Suprapubic skin (tissue), 4 donors: ENCODE measurements around the gene ENAH. TPM values are rescaled to one million over a fixed set of nuclear protein-coding genes. Genes with fewer than 3 reads are reported as not detected.

ENCODE experiments used
- DNase-seq, 2 donors: peaks; one replicate each; pipeline ENCODE4 v3.0.0-alpha.2; 2019; ENCODE audit warnings: low spot score in 2 of 2
- H3K27ac ChIP-seq: fragments of 200-600 bp; sonication (generic); one replicate; pipeline ENCODE4 v1.5.1; 2019
- H3K27me3 ChIP-seq: fragments of 200-600 bp; sonication (generic); one replicate; pipeline ENCODE4 v1.5.1; 2019
- H3K36me3 ChIP-seq: fragments of 200-600 bp; sonication (generic); one replicate; pipeline ENCODE4 v1.5.1; 2019
- H3K4me1 ChIP-seq: fragments of 200-600 bp; sonication (generic); one replicate; pipeline ENCODE4 v1.5.1; 2019
- H3K4me3 ChIP-seq: fragments of 200-600 bp; sonication (generic); one replicate; pipeline ENCODE4 v1.5.1; 2019; ENCODE audit warnings: mild to moderate bottlenecking
- H3K9me3 ChIP-seq: fragments of 200-600 bp; sonication (generic); one replicate; pipeline ENCODE4 v1.5.1; 2019
- EP300 ChIP-seq: sonication (generic); formaldehyde crosslinking; IDR thresholded peaks from one replicate; pipeline ENCODE4 v1.6.1; 2017; ENCODE audit warnings: antibody characterized with exemption
- POLR2A ChIP-seq, 2 donors: fragments of 450-650 bp; IDR thresholded peaks; one replicate each; pipeline ENCODE4 v1.6.1; 2017; ENCODE audit warnings: antibody characterized with exemption in 2 of 2, mild to moderate bottlenecking in 2 of 2, moderate library complexity in 2 of 2
- POLR2AphosphoS5 ChIP-seq, 3 donors: sonication (generic); formaldehyde crosslinking; IDR thresholded peaks; one replicate each; pipeline ENCODE4 v1.6.1; 2017; ENCODE audit warnings: antibody characterized with exemption in 3 of 3
- WGBS: methylation state at CpG from one replicate; pipeline ENCODE4 v1.1.5; 2018; 5-methylcytosine and 5-hydroxymethylcytosine counted together
- total RNA-seq, 4 donors: library from RNA; depleted of rRNA; stranded (reverse); fragments of >200 nt; gene quantifications; one replicate each; pipeline ENCODE4 v1.1.0, GENCODE V29; 2016
- TF ChIP-seq, protein P1 (sequence below), 2 donors: fragments of 200-600 bp in 1 of 2; fragments of 450-650 bp in 1 of 2; sonication (generic) in 1 of 2; IDR thresholded peaks; one replicate each; pipeline ENCODE4 v1.5.1; 2016 to 2019; ENCODE audit warnings: antibody characterized with exemption in 2 of 2, mild to moderate bottlenecking in 1 of 2, moderate library complexity in 1 of 2

The ENAH gene
- total RNA-seq, 4 donors from 2014 or later: 33.5 to 44.6 (median 41.8) TPM

GRCh38 chr1:225479996-225480720, 172.8 kb downstream of the ENAH start:
- peak in 1 of 2 donors; percentile 35 for DNase-seq
- TF ChIP-seq POLR2A (IDR thresholded peaks at IDR 0.05) (no peak), POLR2AphosphoS5 (IDR thresholded peaks at IDR 0.05) (no peak), EP300 (no peak)
- TF ChIP-seq, protein P1, sequence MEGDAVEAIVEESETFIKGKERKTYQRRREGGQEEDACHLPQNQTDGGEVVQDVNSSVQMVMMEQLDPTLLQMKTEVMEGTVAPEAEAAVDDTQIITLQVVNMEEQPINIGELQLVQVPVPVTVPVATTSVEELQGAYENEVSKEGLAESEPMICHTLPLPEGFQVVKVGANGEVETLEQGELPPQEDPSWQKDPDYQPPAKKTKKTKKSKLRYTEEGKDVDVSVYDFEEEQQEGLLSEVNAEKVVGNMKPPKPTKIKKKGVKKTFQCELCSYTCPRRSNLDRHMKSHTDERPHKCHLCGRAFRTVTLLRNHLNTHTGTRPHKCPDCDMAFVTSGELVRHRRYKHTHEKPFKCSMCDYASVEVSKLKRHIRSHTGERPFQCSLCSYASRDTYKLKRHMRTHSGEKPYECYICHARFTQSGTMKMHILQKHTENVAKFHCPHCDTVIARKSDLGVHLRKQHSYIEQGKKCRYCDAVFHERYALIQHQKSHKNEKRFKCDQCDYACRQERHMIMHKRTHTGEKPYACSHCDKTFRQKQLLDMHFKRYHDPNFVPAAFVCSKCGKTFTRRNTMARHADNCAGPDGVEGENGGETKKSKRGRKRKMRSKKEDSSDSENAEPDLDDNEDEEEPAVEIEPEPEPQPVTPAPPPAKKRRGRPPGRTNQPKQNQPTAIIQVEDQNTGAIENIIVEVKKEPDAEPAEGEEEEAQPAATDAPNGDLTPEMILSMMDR (IDR thresholded peaks at IDR 0.05): no peak
- Histone ChIP-seq H3K27me3 (no peaks in the 10 kb centered on the region), H3K36me3 (no peaks in the 10 kb centered on the region), H3K4me3 (no peak overlapping the region), H3K9me3 (no peaks in the 10 kb centered on the region), H3K4me1 (peaks cover 6% of the 10 kb centered on the region), H3K27ac (no peak overlapping the region)
- 85% methylated on average over 21 of the region's 21 CpGs for WGBS

DNA sequence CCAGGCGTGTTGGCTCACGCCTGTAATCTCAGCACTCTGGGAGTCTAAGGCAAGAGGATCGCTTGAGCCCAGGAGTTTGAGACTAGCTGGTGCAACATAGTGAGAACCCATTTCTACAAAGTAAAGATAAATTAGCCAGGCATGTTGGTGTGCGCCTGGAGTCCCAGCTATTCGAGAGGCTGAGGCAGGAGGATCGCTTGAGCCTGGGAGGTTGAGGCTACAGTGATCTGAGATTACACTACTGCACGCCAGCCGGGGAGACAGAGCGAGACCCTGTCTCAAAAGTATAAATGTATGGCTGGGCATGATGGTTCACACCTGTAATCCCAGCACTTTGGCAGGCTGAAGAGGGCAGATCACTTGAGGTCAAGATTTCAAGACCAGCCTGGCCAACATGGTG, 173.6 kb downstream of the ENAH start:
- no peak for TF ChIP-seq POLR2A (IDR thresholded peaks at IDR 0.05)
- TF ChIP-seq, protein P1 (IDR thresholded peaks at IDR 0.05): no peak
- TF ChIP-seq POLR2AphosphoS5 (IDR thresholded peaks at IDR 0.05): no peak
- no peak for TF ChIP-seq EP300
- WGBS: 85% methylated on average over 9 of the region's 9 CpGs
- H3K27me3 ChIP-seq: no peaks in the 10 kb centered on the region
- DNase-seq: no peak
- H3K36me3 ChIP-seq: no peaks in the 10 kb centered on the region
- no peaks in the 10 kb centered on the region for H3K9me3 ChIP-seq
- no peak overlapping the region for H3K4me3 ChIP-seq
- no peak overlapping the region for H3K27ac ChIP-seq
- H3K4me1 ChIP-seq: peaks cover 11% of the 10 kb centered on the region

DNA sequence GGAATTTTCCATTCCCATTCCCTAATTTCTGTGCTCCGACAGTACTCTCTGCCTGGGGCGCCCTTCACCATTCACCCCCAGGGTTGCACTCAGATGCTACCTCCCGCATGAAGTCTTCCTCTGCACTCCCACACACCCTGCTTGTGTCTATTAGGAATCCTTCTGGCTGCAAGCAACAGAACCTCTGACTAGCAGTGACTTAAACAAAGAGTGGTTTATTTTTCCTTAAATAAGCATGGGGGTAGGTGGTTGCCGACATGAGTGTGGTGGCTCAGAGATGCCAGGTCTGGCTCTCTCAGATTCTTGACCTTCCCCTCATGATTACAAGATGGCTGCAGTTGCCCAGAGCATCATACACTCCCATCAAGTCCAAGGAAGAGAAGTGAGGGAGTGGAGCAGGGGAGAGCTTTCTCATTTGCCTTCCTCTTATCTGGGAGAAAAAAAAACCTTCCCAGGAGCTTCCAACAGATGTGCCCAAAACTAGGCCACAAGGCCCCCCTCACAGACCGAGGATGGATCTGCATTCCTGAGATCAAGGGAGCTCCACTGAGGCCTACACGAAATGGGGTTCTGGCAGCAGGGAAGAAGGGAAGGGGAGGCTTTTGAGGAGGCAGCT, 175.5 kb downstream of the ENAH start:
- Histone ChIP-seq H3K4me1 (peaks cover 11% of the 10 kb centered on the region), H3K36me3 (no peaks in the 10 kb centered on the region), H3K9me3 (no peaks in the 10 kb centered on the region), H3K4me3 (no peak overlapping the region), H3K27me3 (no peaks in the 10 kb centered on the region), H3K27ac (no peak overlapping the region)
- 93% methylated on average over 5 of the region's 6 CpGs for WGBS
- peak in 1 of 2 donors; percentile 35 for DNase-seq
- TF ChIP-seq POLR2A (IDR thresholded peaks at IDR 0.05) (no peak), POLR2AphosphoS5 (IDR thresholded peaks at IDR 0.05) (no peak), EP300 (no peak)
- TF ChIP-seq, protein P1 (IDR thresholded peaks at IDR 0.05): no peak

DNA sequence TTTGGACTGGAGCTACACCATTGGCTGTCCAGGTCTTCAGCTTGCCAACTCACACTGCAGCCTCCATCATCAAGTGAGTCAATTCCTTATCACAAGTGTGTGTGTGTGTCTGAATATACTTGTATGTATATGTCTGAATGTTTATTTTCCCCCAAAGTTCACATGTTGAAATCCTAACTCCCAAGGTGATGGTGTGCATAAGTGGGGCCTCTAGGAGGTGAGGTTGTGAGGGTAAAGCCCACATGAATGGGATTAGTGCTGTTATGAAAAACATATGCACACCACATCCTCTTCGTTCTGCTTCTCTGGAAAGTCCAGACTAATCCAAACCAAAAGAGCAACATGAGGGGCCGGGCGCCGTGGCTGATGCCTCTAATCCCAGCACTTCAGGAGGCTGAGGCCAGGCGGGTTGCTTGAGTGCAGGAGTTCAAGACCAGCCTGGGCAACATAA, 176.4 kb downstream of the ENAH start:
- Histone ChIP-seq H3K4me1 (peaks cover 11% of the 10 kb centered on the region), H3K36me3 (no peaks in the 10 kb centered on the region), H3K9me3 (no peaks in the 10 kb centered on the region), H3K27ac (no peak overlapping the region), H3K4me3 (no peak overlapping the region), H3K27me3 (no peaks in the 10 kb centered on the region)
- peak in 1 of 2 donors; percentile 31 for DNase-seq
- TF ChIP-seq POLR2AphosphoS5 (IDR thresholded peaks at IDR 0.05) (no peak), EP300 (no peak), POLR2A (IDR thresholded peaks at IDR 0.05) (no peak)
- TF ChIP-seq, protein P1 (IDR thresholded peaks at IDR 0.05): no peak
- WGBS: 68% methylated on average over 5 of the region's 5 CpGs

- Histone ChIP-seq H3K4me3 (no peak overlapping the region), H3K36me3 (no peaks in the 10 kb centered on the region), H3K4me1 (peaks cover 11% of the 10 kb centered on the region), H3K9me3 (no peaks in the 10 kb centered on the region), H3K27me3 (no peaks in the 10 kb centered on the region), H3K27ac (no peak overlapping the region)
- peak in 1 of 2 donors; percentile 72 for DNase-seq
- TF ChIP-seq, protein P1 (IDR thresholded peaks at IDR 0.05): no peak
- TF ChIP-seq POLR2AphosphoS5 (IDR thresholded peaks at IDR 0.05): no peak
- TF ChIP-seq EP300: no peak
- TF ChIP-seq POLR2A (IDR thresholded peaks at IDR 0.05): no peak
- 78% methylated on average over 7 of the region's 7 CpGs for WGBS
Measured at GRCh38 chr1:225476100-225476511, 176.8 kb downstream of the ENAH start.
